GM21423 (cell line): ENCODE measurements around the gene PLCB3.
A peak's percentile ranks its signal among the peaks of the same experiment; 100 is the strongest.

Source experiments
- ATAC-seq: cut with Tn5 transposase; IDR thresholded peaks from one replicate; pipeline ENCODE4 v1.9.1; 2021; ENCODE audit warnings: mild to moderate bottlenecking, moderate library complexity; ENCODE audit not compliant: unreplicated experiment

Gene PLCB3

GRCh38 chr11:64251016-64251752 is at the start of gene PLCB3:
PLCB3 (plus strand) TSS chr11:64251530; CDS start chr11:64251650, 120 bp downstream.
- ATAC-seq, result peak; percentile 35

- ATAC-seq, result no peak
Observed at GRCh38 chr11:64201543-64201942, 49.8 kb upstream of the PLCB3 start.

DNA sequence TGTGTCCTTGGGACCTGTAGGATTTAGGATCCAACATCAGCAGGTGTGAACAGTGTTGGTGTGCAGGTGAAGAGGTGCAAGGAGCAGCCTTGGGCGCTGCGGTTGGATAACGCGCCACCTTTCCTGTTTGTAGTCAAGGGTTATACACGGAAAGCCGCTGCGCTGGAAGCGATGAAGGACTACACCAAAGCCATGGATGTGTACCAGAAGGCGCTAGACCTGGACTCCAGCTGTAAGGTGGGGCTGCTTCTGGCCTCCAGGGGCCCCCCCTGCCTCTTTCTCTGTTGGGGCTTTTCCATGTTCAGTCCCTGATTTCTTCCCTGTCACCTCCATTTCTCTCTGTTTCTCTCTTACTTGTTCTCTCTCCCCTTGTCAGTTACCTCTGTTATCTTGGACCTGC is 48.3 kb upstream of the PLCB3 start:
- no peak for ATAC-seq

DNA sequence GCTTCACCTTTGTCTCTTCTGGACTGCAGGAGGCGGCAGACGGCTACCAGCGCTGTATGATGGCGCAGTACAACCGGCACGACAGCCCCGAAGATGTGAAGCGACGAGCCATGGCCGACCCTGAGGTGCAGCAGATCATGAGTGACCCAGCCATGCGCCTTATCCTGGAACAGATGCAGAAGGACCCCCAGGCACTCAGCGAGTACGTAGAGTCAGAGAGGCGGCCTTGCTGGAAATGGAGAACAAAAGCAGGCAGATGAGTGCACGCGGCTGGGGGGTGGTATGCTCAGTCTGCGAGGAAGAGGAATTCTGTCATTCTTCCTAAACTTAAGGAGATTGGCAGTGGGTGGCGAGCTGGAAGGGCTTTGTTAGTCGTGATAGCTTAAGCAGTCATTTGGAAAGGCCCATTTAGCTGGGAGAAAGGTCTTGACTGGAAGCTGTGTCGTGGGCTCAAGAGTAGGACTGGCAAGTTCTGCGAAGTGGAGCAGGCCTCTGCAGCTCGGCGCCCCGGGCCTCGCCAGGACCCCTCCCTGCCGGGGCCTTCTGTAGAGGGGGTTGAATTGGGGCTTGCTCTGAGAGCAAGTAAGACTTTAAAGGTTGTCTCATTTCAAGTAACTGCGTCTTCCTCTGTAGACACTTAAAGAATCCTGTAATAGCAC is 47.8 kb upstream of the PLCB3 start:
- ATAC-seq, result no peak

GRCh38 chr11:64204080-64204440 is 47.3 kb upstream of the PLCB3 start:
- no peak for ATAC-seq

DNA sequence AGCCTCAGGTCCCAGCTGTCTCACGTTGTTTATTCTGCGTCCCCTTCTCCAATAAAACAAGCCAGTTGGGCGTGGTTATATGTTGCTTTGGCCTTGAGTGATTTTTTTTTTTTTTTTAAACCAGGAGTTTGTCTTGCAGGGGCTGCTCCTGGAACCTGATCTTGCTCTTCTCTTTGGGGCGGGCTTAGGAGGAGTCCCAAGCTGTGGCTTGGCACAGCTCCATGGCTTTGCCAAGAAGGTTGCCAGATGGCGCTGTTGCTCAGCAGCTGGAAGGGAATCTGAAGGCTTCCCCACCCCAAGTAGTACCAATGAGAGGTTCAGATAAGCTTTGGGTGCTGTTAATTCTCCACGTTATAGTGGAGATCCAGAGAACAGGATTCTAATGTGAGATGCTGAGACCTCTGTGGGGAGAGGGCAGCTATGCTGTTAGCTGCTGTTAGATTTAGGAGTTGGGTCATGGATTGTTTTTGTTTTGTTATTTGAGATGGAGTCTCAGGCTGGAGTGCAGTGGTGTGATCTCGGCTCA is 46.8 kb upstream of the PLCB3 start:
- no peak for ATAC-seq

DNA sequence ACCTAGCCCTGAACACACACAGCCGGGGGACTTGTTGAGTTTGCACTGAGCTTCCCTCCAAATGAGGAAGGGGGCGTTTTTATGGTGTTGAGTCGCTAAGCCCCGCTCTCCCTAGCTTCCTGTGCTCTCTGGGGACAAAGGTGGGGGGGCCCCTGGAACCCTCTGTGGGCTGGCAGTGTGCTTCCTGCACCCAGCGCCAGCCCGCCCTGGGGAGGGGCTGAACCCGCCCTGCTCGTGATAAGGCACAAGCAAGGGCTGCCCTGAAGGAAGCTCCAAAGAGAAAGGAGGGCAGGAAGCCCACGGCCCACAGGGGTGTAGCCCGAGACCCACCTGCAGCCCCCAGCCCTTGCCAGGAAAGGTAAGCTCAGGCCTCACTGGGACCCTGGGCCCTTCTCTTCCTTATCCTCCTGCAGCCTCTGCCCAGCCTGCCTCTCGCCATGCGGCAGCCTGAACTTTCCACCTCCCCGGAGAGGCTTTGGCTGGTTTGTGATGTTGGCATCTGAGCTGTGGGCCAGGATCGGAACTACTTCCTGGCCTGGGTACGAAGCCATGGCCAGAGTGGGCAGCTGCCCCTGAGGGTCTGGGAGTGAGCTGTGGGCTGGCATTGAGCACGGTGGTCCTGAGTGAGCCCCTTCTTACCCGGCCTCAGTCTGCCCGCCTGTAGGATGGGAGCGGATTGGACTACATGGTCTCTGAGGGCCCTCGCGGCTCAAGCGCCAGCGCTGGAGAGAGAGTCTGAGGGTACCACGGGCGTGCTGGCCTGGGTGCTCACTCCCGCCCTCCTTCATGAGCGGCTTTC is 44.7 kb upstream of the PLCB3 start, which contains the start of gene FERMT3:
Gene FERMT3 (plus strand): TSS at position 265 of the 799 bp plus-strand sequence. CDS start 644 bp downstream, outside the sequence.
- peak; percentile 50 for ATAC-seq

DNA sequence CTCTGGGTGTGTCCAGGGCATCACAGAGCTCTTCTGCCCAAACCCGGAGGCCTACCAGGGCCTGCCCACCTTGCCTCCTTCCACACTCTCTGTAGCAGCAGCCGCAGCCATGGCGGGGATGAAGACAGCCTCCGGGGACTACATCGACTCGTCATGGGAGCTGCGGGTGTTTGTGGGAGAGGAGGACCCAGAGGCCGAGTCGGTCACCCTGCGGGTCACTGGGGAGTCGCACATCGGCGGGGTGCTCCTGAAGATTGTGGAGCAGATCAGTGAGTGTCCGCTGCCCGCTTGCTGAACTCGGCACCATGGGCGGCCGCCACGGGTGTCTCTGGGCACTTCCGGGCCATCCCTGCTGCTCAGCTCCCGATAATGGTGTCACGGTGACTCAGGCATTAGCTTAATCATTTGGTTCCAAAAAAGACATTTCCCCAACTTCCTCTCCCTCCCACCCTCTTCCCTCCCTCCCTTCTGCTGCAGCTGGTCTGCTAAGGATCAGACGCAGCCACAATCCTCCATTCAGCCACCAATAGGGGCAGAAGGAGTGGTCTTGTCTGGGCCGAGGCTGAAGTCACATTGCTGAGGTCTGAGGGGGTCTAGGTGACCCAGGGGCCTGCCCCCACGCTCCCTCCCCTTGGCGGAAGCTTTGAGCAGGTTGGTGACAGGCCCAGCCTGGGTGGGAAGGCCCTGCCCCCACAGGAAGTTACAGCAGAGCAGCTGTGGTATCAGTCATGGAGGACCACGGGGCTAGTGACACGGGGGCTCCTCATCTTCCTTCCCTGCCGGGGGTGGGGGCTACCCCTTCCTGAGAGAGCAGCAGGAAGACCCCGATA is 43.9 kb upstream of the PLCB3 start:
- ATAC-seq, result peak; percentile 59

DNA sequence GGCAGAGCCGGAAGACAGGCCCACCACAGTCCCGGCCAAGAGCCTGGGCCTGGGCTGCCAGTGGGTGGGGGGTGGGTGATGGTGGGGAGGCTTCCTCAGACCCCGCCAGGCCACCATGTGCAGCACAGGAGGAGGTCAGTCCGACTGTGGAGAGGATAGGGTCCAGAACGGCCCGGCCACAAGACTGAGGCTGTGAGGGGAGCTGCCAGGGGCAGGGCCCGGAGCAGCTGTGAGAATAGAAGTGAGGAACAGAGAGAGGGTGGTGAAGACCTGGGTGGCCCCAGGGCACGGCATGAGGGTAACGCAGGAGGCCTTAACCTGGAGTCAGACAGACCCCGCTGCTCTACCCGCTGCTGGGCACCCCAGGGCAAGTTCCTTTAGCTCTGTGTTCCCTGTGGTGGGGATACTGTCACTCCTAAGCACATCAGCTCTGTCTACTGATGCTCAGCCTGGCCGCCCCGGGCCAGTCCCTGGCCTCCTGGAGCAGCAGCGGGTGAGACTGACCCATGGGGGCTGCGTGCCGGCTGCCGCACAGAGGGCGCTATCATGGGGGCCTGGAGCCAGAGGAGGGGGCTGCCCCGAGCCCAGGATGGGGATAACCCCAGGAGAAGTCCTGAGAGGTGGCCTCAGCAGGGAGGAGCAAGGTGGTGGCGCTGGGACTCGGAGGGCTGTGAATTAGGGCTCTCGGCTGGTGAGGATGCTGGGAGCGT is 43.1 kb upstream of the PLCB3 start:
- no peak for ATAC-seq

DNA sequence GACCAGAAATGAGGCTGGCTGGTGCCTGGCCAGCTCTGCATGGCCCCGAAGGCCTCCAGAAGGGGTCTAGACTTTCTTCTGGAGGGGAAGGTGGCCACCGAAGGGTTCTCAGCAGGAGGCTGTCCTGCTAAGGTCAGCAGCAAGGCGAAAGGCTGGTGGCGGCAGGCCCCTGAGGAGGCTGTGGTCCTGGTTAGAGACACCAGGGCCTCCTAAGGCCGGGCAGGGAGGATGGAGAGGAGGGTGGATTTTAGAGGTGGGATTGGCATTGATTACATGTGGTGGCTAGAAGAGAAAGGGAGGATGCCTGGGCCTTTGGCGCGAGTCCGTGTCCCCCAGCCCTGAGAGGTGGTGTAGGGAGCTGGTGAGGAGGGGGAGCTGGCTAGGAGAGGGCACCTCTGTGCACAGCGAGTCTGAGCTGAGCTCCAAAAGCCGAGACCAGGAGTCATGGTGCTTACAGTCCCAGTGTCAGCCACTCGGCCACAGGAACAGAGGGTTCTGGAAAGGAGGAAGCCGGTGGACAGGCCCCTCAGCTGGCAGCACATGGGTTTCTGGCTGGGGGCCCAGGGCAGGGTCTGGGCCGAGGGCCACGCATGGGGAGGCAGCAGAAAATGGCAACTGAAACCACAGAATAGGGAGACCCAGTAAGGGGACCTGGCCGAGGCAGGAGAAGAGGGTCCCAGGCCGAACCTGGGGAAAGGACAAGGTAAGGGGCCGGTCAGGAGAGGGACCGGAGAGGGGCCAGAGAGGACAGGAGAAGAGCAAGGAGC is 42.4 kb upstream of the PLCB3 start:
- ATAC-seq, result no peak

GRCh38 chr11:64209563-64209843 is 41.8 kb upstream of the PLCB3 start:
- ATAC-seq, result no peak

DNA sequence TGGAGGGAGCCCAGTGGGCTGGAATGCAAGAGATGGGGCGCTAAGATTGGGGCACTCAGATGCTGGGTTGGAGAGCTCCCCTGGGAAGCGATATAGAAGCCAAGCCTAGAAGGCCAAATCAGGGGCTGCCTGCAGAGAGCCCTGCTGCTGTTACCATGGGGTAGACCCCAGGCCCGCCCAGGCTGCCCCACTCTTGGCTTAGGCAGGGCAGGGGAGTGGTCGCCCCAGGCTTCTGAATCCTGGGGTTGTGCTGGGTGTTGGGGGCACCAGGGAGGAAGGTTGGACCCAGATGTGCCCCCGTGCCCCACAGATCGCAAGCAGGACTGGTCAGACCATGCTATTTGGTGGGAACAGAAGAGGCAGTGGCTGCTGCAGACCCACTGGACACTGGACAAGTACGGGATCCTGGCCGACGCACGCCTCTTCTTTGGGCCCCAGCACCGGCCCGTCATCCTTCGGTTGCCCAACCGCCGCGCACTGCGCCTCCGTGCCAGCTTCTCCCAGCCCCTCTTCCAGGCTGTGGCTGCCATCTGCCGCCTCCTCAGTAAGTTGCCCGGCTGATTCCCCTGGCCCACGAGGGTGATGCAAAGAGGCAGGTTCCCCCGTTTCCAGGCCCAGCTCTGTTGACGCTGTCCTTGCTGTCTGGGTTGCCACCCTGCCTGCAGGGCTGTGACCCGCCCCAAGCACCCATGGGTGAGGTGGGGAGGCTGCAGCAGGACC is 40.9 kb upstream of the PLCB3 start:
- no peak for ATAC-seq

- no peak for ATAC-seq
Observed at GRCh38 chr11:64211181-64211872, 40.0 kb upstream of the PLCB3 start.

DNA sequence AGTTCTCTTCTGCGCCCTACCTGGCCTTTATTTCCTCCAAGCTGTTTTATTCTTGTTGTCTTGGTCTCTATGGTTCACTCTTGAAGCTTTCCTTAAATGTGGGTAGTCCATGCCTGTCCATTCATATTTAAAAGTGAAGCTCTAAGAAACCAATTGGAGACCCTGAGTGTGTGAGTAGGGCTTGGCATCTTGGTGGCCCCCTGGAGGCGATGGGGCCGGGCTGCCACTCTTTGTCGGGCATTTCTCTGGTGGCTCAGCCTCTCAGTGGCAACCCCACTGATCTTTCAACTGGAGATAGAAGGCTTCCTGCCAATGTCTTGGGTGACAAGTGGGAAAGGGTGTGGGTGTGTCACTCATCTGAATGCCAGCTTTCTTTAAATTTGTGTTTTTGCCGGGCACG is 34.5 kb upstream of the PLCB3 start:
- no peak for ATAC-seq

- ATAC-seq, result no peak
Observed at GRCh38 chr11:64218628-64219353, 32.5 kb upstream of the PLCB3 start.

DNA sequence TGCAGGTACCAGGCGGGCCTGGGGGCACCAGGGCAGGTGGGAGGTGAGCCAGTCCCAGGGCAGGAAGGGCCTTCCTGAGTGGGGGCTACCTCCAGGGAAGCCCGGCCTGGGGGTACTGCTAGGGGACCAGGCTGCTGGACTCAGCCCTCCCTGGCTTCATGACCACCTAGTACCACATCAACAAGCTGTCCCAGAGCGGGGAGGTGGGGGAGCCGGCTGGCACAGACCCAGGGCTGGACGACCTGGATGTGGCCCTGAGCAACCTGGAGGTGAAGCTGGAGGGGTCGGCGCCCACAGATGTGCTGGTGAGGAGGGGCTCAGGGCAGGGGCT is 32.0 kb upstream of the PLCB3 start:
- no peak for ATAC-seq

DNA sequence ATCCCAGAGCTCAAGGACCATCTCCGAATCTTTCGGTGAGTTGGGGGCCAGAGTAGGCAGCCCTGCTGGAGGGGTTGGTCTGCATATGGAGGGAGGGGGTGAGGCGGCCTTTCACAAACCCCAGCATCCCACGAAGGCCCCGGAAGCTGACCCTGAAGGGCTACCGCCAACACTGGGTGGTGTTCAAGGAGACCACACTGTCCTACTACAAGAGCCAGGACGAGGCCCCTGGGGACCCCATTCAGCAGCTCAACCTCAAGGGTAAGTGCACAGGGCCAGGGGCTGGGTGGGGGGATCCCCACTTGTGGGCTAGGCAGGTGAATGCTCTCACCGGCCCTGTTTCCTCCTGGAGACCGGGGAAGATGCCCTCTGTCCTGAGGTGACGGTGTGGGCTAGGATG is 31.6 kb upstream of the PLCB3 start:
- no peak for ATAC-seq

DNA sequence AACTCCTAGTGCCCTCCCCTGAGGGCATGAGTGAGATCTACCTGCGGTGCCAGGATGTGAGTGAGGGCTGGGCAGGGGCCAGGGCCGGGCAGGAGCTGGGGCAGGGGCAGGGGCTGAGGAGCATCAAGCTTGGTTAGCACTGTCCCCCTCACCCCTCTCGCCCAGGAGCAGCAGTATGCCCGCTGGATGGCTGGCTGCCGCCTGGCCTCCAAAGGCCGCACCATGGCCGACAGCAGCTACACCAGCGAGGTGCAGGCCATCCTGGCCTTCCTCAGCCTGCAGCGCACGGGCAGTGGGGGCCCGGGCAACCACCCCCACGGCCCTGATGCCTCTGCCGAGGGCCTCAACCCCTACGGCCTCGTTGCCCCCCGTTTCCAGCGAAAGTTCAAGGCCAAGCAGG is 31.1 kb upstream of the PLCB3 start:
- no peak for ATAC-seq
